NCI-H187 (cell line): ENCODE measurements around the gene CABLES1.
"Not testable (repeated sequence)": the region's sequence is repeated elsewhere in the genome, so short reads cannot be mapped to it uniquely, and the experiment has no call there.

ENCODE experiments used
- DNase-seq, 2 experiments: peaks; one replicate each; lab custom pipeline; 2025; lab: John Stamatoyannopoulos, UW

CABLES1 gene

GRCh38 chr18:23266717-23267446 is 131.6 kb downstream of the CABLES1 start:
- DNase-seq = no peak

DNA sequence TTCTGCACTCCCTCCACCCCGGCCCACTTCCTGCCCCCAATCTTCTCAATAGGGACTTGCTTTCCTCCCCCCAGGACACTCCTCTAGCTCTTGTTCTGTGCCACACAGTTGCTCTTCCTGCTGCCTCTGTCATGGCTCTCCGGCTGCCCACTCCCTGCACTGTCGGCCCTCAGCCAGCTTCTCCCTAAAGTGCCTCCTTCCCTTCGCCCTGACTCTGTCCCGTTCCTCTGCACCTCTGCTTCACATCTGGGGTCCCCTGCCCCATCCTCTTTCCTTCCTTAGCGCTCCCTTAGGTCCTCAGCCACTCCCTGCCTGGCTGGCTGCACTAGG is 132.1 kb downstream of the CABLES1 start:
- DNase-seq = no peak

GRCh38 chr18:23268641-23269040 is 133.4 kb downstream of the CABLES1 start:
- DNase-seq = no peak

DNA sequence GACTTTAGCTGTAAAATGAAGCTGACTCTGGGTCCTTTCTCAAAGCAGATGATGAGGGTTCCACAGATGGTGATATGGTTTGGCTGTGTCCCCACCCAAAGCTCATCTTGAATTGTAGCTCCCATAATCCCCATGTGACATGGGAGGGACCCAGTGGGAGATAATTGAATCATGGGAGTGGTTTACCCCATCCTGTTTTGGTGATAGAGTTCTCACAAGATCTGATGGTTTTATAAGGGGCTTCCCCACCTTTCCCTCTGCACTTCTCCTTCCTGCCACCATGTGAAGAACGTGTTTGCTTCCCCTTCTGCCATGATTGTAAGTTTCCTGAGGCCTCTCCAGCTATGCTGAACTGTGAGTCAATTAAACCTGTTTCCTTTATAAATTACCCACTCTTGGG is 133.8 kb downstream of the CABLES1 start:
- not testable (repeated sequence) for DNase-seq

- no peak for DNase-seq
Observed at GRCh38 chr18:23269928-23270327, 134.6 kb downstream of the CABLES1 start.

DNA sequence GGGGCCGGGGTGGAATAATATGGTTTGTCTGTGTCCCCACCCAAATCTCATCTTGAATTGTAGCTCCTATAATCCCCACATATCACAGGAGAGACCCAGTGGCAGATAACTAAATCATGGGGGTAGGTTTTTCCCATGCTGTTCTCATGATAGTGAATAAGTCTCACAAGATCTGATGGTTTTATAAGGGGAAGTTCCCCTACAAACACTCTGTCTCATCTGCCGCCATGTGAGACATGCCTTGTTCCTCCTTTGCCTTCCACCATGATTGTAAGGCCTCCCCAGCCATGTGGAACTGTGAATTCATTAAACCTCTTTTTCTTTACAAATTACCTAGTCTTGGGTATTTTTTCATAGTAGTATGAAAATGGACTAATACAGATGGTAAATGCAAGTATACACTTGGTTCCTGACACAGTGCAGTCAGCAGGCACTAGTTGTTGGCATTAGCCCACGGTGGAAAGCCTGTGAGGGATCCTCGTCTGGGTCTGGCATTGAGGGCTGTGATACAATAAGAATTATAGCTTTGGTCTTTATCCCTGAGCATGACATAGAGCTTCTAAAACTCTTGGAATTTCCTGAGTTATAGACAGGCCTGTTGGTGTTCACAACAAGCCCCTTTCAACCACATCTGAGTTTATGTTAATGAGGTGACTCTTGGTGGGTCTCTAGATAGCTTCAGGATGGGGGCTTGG is 135.8 kb downstream of the CABLES1 start:
- no peak for DNase-seq

DNA sequence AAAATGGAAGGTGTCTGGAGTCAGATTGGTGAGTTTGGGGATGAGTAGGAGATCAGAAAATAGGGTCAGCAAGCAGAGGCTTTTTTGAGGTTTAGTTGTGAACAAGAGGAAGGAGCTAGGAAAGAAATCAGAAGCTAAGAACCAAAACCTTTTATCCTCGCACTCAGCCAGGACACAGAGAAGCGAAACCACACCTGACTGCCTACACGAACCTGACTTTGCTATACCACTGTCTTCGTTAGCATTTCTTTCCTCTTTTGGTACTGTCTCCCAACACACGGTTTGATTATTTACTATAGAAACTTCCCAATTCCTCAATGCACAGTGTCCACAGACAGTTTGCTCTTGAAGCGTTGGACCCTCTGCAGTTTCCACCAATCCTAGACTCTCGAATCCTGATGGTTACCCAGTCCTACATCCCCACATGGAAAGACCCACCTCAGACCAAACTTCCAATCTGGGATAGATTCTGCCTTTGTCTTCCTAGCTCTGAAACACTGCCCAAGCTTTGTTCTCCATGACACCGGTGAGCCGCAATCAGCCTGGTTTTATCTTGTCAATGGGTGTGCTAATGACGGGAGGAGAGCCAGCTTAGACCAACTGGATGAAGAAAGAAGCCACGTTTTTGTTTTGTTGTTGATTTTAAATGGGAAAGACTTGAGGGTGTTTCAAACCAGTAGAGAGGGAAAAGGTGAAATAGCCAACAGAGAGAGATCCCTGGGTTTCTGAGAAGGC is 137.4 kb downstream of the CABLES1 start:
- DNase-seq = no peak

DNA sequence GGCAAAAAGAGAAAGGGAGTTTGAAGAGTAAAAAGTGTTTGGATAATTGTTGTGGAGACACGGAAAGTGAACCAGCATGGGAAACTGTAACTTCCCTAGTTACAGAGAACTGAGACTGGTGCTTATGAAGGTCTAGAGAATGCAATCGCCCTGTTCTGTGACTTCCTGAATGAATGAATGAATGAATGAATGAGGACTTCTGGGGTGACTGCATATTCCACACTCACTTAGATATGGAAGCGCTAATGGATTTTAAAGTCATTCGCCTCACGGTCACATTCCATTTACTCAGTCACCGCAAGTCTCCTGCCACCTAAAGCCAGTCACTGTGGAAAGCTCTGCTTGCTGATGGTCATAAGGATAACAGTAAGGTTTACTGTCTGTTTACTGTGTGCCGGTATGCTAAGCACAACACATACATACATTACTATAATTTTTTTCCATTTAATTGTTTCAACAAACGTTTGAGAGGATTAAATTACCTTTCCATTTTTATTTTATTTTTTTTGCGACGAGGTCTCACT is 138.2 kb downstream of the CABLES1 start:
- no peak for DNase-seq

GRCh38 chr18:23274638-23275482 is 139.6 kb downstream of the CABLES1 start:
- no peak for DNase-seq

DNA sequence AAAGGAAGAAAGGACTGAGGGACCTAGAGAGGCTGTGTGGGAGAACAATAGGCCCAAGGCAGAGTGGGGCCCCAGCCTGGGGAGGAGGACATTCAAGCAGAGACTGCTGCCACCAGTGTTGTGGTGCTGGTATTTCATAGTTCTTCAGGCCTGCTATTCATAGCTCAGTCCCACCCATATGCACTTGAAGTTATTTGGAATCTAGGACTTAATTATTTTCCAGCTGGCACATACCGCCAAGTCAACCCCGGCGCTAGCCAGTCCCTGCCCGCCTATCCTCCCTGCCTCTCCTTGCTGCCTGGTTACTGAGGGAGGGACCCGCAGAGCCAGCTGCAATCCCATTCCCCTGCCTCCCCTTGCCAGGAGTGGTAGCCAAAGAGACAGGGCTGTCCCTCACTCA is 141.2 kb downstream of the CABLES1 start:
- no peak for DNase-seq

- no peak for DNase-seq
Observed at GRCh38 chr18:23277399-23277798, 142.1 kb downstream of the CABLES1 start.

GRCh38 chr18:23279931-23280330 is 144.6 kb downstream of the CABLES1 start:
- no peak for DNase-seq

DNA sequence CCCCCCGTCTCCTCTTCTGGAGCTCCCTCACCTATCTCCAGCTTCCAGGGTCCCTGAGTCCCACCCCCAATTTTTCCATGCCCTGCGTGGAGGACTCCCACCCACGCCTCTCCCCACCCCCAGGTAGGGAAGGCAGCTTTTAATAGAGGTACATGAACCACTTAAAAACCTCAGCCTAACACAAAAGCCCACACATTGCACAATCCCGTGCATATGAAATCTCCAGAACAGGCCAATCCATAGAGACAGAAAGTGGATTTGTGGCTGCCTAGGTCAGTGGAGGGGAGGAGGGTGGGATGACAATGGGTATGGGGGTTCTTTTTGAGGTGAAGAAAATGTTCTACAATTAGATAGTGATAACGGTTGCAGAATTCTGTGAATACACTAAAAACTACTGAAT is 145.6 kb downstream of the CABLES1 start:
- DNase-seq = no peak

DNA sequence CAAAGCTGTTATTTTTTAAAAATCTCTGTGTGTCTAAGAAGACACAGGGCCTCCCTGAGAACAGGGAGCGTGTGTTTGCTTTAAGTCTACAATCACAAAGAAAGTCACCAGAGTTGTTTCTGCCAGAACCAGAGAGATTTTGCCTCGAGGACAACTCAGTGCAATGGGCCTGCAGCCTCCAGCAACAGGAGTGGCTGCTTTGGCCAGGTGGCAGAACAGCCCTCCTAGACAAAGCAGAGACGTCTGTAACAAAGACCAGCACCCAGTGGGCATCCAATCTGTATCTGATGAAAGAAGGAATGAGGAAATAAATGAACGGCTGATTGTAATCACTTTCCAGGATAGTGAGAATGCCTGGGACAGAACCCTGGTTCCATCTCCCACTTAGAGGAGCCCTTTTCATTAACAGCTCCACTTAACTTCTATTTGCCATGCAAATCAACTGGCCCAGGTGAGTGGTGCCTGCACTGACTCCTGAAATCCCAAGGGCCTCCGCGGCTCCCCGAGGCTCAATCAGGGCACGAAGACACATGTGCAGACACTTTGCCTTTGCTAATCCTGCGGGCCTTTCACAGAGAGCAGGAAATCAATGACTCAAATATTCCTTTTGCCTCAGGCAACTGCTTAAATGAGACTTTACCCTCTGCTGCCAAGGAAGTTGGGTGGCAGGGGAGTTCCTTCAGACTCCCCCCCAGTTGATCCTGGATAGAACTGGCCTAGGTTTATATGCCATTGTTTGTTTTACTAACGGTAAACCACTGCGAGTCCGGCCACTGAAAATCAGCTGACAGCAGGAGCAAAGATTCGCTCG is 146.5 kb downstream of the CABLES1 start:
- peak; percentile 8 to 27 for DNase-seq

DNA sequence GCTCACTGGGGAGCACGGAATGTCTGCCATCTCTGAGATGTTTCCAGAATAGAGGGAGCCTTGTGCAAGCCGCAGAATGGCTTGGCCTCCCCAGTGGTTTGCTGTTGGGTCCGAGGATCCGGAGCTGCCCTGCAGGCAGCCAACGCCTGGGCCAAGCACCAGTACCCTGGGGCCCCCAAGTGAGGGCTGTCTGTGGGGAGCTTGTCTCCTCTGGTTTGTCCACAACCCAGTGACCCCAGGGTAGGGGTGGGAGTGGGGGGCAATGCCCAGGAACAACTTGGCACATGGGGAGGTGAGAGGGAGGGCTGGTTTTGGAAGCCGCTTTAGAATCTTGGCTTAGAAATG is 147.1 kb downstream of the CABLES1 start:
- DNase-seq = no peak

GRCh38 chr18:23283916-23284430 is 148.7 kb downstream of the CABLES1 start:
- no peak for DNase-seq

DNA sequence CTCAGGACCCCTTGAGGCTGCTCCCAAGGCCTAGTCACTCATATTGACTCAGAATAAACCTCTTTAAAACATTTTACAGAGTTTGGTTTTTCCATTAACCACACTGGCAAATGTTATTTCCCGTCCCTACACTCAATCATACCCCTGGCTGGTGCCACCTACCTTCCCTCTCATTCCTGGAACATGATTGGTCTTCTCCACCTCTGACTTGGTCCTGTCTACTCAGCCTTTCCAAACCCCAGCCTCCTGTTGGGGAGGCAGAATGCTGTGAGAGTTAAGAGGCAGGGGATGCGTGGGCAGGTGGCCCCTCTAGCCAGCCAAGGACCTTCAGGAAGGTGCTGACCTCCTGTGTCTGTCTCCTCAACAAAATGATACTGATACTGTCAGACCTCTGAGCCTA is 149.3 kb downstream of the CABLES1 start:
- no peak for DNase-seq

- DNase-seq = not testable (repeated sequence)
Observed at GRCh38 chr18:23285581-23285980, 150.3 kb downstream of the CABLES1 start.

DNA sequence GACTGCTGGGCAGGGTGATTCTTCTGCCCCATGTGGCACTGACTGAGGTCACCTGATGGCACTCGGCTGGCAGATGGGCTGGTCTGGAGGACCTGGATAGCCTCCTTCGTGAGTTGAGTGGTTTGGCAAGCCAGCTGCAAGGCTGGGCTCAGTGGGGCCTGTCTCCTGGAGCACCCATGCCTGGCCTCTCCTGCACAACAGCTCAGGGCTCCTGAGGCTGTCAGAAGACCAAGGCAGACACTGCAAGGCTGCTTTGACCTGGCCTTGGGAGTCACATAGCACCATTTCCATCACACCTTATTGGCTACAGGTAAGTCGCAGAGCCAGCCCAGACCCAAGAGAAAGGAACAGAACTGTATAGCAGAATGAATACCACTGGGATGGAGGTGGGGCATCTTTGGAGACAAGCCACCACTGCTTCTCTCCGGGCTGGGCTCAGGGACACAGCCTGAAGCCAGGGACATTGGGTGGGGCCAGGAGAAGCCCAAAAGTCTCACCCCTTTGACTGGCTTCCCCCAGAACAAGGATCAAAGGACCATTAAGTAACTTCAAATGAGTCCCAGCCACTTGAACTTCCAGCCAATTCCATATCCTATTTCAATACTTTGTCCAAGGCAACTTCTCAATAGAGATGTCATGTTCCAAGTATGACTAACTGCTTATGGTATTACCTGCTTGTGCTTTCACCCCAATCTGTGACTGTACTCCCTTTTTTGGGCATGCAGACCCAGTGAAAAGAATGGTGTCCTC is 156.3 kb downstream of the CABLES1 start:
- no peak for DNase-seq

- no peak for DNase-seq
Observed at GRCh38 chr18:23300231-23300805, 165.0 kb downstream of the CABLES1 start.
